Upper lobe of left lung (tissue), 4 donors: ENCODE measurements around the gene PPCS.

Experiments
- EP300 ChIP-seq, 4 donors: sonication (generic); formaldehyde crosslinking; IDR thresholded peaks; one replicate each; pipeline ENCODE4 v1.5.1; 2017; ENCODE audit warnings: antibody characterized with exemption in 4 of 4, control low read depth in 2 of 4
- POLR2A ChIP-seq, 4 donors: fragments of 450-650 bp; IDR thresholded peaks; one replicate each; pipeline ENCODE4 v1.5.1; 2016 to 2017; ENCODE audit warnings: antibody characterized with exemption in 4 of 4, mild to moderate bottlenecking in 2 of 4
- POLR2AphosphoS5 ChIP-seq, 2 donors: sonication (generic); formaldehyde crosslinking; IDR thresholded peaks; one replicate each; pipeline ENCODE4 v1.5.1; 2017; ENCODE audit warnings: antibody characterized with exemption in 2 of 2
- TF ChIP-seq, protein P1 (sequence below), 6 experiments: fragments of 450-650 bp in 4 of 6; fragments of 200-600 bp in 2 of 6; sonication (generic) in 2 of 6; IDR thresholded peaks; one replicate each; pipeline ENCODE4 v1.5.1; 2016 to 2019; ENCODE audit warnings: antibody characterized with exemption in 6 of 6

DNA sequence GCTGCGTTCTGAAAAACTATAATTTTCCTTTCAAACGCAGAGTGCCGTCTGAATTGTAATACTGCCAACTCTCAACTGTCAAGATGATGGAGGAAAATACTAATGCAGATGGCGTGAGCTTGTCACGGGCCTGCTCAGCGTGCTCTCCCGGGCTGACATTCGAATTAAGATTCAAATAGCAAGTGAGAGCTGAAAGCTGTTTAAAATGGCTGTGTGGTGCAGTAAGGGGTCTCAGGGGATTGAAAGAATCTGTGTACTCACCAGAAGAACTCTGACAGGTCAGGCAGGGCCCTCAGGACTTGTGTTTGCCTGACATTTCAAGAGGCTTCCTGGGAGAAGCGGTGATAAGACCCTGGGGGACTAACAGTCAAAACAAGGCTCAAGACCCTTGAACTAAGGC is 33.6 kb upstream of the PPCS start:
- TF ChIP-seq POLR2A (IDR thresholded peaks at IDR 0.05) (no peak), POLR2AphosphoS5 (IDR thresholded peaks at IDR 0.05) (no peak), EP300 (IDR thresholded peaks at IDR 0.05) (no peak)
- TF ChIP-seq, protein P1, sequence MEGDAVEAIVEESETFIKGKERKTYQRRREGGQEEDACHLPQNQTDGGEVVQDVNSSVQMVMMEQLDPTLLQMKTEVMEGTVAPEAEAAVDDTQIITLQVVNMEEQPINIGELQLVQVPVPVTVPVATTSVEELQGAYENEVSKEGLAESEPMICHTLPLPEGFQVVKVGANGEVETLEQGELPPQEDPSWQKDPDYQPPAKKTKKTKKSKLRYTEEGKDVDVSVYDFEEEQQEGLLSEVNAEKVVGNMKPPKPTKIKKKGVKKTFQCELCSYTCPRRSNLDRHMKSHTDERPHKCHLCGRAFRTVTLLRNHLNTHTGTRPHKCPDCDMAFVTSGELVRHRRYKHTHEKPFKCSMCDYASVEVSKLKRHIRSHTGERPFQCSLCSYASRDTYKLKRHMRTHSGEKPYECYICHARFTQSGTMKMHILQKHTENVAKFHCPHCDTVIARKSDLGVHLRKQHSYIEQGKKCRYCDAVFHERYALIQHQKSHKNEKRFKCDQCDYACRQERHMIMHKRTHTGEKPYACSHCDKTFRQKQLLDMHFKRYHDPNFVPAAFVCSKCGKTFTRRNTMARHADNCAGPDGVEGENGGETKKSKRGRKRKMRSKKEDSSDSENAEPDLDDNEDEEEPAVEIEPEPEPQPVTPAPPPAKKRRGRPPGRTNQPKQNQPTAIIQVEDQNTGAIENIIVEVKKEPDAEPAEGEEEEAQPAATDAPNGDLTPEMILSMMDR (IDR thresholded peaks at IDR 0.05), result no peak
